Stimulated activated naive CD4-positive, alpha-beta T cell (primary cell): ENCODE measurements around the gene DCUN1D1.
A peak's percentile ranks its signal among the peaks of the same experiment; 100 is the strongest.
"Not testable (repeated sequence)": the region's sequence is repeated elsewhere in the genome, so short reads cannot be mapped to it uniquely, and the experiment has no call there.

Experiments
- DNase-seq, 6 experiments: peaks; one replicate each; lab custom pipeline; 2025; lab: John Stamatoyannopoulos, UW

The DCUN1D1 gene

GRCh38 chr3:182980204-182981037 is at the start of gene DCUN1D1:
Gene DCUN1D1 (minus strand): TSS chr3:182980538. CDS start chr3:182980489, 49 bp downstream.
- DNase-seq, result peak; percentile 69 to 82 (median 80)

GRCh38 chr3:183028416-183028815 is 48.1 kb upstream of the DCUN1D1 start:
- DNase-seq, result no peak

- no peak for DNase-seq
Measured at GRCh38 chr3:183027276-183027675, 46.9 kb upstream of the DCUN1D1 start.

- DNase-seq, result no peak
Measured at GRCh38 chr3:183022936-183023516, 42.7 kb upstream of the DCUN1D1 start.

- DNase-seq, result no peak
Measured at GRCh38 chr3:183018421-183019192, 38.3 kb upstream of the DCUN1D1 start.

- no peak for DNase-seq
Measured at GRCh38 chr3:183015185-183015584, 34.8 kb upstream of the DCUN1D1 start.

GRCh38 chr3:183013856-183014255 is 33.5 kb upstream of the DCUN1D1 start:
- DNase-seq, result no peak

- no peak for DNase-seq
Measured at GRCh38 chr3:183013074-183013473, 32.7 kb upstream of the DCUN1D1 start.

- no peak for DNase-seq
Measured at GRCh38 chr3:183008800-183009199, 28.5 kb upstream of the DCUN1D1 start.

- DNase-seq, result no peak
Measured at GRCh38 chr3:183008303-183008702, 28.0 kb upstream of the DCUN1D1 start.

GRCh38 chr3:183006396-183007002 is 26.2 kb upstream of the DCUN1D1 start:
- no peak for DNase-seq

- no peak for DNase-seq
Measured at GRCh38 chr3:182999767-183000166, 19.4 kb upstream of the DCUN1D1 start.

GRCh38 chr3:182993486-182994201 is 13.3 kb upstream of the DCUN1D1 start:
- not testable (repeated sequence) for DNase-seq

GRCh38 chr3:182989566-182989965 is 9.2 kb upstream of the DCUN1D1 start:
- no peak for DNase-seq

GRCh38 chr3:182986021-182986420 is 5.7 kb upstream of the DCUN1D1 start:
- no peak for DNase-seq

GRCh38 chr3:182983876-182984275 is 3.5 kb upstream of the DCUN1D1 start:
- no peak for DNase-seq

- DNase-seq, result peak in 1 of 6 experiments; percentile 26
Measured at GRCh38 chr3:182981038-182981380, 671 bp upstream of the DCUN1D1 start.

GRCh38 chr3:182979674-182980191 is 605 bp downstream of the DCUN1D1 start:
- DNase-seq, result peak in 5 of 6 experiments; percentile 24 to 48 (median 35)

- no peak for DNase-seq
Measured at GRCh38 chr3:182979103-182979673, 1.1 kb downstream of the DCUN1D1 start.

- no peak for DNase-seq
Measured at GRCh38 chr3:182978387-182978786, 2.0 kb downstream of the DCUN1D1 start.

- DNase-seq, result no peak
Measured at GRCh38 chr3:182973047-182973446, 7.3 kb downstream of the DCUN1D1 start.
